HG02798 (cell line): ENCODE results near the gene PTPN1.
"Not testable (repeated sequence)": the region's sequence is repeated elsewhere in the genome, so short reads cannot be mapped to it uniquely, and the experiment has no call there.

Experiments
- ATAC-seq: cut with Tn5 transposase; IDR thresholded peaks from one replicate; pipeline ENCODE4 v1.9.1; 2021; ENCODE audit warnings: mild to moderate bottlenecking; ENCODE audit not compliant: unreplicated experiment, poor library complexity

PTPN1 gene

GRCh38 chr20:50550531-50550930, 40.3 kb downstream of the PTPN1 start:
- no peak for ATAC-seq

- ATAC-seq: no peak
Measured at GRCh38 chr20:50551288-50551687, 41.1 kb downstream of the PTPN1 start.

DNA sequence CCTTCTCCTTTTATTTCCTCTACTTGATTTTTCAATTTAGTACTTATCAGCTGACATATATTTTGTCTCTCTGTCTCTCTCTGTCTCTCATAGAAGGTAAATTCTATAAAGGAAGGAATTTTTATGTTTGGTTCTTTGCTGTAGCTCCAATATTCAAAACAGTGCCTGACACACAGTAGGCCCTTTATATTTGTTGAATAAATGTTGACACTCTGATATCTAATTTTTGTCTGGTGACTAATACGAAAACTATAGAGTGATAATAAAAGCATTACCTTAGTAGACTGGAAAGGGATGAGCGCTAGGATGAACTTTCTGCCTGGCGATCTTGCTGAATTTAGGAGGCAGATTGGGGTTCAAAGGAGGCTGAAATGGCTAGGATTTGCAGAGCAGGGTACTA, 42.8 kb downstream of the PTPN1 start:
- ATAC-seq: no peak

DNA sequence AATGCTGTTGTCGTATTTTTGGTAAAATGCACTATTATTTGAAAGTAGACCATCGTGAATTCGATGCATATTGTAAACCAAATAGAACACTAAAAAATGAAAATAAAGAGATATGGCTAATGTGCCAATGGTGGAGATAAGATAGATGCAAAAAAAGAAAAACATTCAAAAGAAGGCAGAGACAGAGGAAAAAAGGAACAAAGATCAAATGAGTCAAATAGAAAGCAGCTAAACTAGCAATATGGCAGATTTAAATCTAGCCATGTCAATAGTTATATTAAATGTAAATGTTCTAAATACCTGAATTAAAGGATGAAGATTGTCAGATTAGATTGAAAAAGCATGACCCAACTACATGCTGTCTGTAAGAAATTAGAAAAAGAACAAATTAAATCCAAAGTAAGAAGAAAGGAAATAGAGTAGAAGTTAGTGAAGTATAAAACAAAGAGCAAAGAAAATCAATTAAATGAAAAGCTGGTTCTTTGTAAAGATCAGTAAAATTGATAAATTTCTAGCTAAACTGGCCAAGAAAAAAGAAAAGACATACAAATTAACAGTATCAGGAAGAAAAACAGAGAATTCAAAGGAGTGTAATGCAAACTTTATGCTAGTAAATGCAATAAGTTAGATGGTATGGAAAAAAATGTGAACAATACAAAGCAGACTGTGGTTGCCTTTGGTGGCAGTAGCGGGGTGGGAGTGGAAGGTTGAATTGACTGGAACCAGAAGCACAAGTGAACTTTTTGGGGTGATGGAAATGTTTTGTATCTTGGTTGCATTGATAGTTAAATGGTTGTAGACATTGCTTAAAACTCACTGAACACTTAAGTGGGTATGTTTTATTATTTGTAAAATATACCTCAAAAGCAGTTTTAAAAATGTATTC, 44.8 kb downstream of the PTPN1 start:
- ATAC-seq: no peak

DNA sequence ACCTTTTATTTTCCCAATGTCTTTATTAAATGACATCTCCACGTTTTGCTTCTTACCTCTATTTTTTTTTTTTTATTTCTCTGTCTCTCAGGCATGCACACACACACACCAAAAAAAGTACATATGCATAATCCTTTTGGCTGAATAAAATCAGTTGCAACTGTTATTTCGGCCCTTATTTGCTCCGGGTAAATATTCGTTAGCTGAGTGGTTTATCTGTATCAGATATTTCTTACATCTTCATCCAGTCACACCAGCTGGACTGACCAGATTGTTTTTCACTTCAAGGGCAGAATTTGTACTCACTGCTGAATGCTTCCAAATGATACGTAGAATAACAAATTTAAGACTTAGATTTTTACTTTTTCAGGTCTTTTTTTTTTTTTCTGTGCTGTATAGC, 45.5 kb downstream of the PTPN1 start:
- ATAC-seq: no peak

- ATAC-seq: no peak
Measured at GRCh38 chr20:50557549-50558134, 47.5 kb downstream of the PTPN1 start.

DNA sequence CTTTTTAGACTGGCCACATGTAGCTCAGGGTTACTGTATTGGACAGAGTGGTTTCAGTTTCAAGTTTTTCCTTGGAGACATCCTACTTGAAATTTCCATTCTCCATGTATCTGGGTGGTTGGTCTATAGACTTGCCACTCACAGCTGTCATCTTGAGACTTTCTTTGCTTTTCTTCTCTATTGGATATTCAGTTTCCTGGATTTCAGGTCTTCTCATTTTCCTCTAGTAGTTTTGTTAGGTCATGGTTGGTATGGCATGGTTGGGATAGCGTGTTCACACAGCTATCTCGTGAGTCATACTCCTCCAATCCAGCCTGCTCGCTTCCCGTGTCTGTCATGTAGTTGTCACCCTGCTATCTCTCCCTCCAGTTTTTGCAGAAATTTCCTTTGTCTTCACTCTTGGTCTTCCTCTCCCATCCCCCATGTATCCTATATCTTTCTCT, 48.3 kb downstream of the PTPN1 start:
- no peak for ATAC-seq

DNA sequence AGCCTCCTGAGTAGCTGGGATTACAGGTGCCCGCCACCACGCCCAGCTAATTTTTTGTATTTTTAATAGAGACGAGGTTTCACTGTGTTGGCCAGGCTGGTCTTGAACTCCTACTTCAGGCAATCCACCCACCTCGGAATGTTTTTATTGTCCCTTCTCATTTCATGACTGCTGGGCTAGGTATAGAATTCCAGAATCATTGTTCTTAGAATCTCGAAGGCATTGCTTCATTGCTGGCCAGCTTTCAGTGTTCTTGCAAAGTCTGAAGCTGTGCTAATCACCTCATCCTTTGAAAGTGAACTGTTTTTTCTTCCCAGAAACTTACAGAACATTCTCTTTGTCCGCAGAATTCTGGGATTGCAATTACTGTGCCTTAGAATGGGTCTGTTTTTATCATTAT, 49.0 kb downstream of the PTPN1 start:
- no peak for ATAC-seq

DNA sequence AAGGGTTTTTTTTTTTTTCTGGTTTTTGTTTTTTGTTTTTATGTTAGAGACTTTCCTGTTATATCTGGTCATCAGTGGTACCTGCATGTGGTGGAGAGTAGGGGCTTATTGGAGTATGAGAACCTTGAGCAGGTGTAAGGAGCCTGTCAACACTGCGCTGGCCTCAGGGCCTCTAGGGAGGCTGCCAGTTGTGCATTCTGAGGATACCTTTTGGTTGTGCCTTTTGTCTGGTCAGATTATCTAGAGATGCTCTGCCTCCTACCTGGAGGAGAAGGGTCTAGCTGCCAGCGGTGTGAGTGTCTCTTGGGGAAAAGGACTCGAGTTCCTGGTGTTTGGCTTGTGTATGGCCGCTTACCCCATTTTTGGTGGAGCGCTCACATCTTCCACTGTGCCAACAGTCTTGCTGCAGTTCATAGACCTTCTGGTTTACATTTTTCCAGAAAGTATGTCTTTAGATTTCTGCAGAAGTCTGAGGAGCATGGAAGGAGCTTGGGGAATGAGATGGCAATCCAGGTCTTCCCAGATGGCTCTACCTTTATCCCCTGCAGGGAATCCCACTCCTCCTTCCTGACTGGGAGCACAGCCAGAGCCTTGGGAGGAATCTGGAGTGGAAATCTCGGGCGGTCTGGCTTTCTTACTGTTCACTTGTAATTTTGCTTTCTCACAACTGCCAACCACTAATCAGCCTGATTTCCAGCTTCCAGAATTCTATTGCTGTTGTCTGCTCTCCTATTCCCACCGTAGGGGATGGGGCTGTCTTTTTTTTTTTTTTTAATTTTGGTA, 49.9 kb downstream of the PTPN1 start:
- ATAC-seq: no peak

- no peak for ATAC-seq
Measured at GRCh38 chr20:50560867-50561266, 50.7 kb downstream of the PTPN1 start.

DNA sequence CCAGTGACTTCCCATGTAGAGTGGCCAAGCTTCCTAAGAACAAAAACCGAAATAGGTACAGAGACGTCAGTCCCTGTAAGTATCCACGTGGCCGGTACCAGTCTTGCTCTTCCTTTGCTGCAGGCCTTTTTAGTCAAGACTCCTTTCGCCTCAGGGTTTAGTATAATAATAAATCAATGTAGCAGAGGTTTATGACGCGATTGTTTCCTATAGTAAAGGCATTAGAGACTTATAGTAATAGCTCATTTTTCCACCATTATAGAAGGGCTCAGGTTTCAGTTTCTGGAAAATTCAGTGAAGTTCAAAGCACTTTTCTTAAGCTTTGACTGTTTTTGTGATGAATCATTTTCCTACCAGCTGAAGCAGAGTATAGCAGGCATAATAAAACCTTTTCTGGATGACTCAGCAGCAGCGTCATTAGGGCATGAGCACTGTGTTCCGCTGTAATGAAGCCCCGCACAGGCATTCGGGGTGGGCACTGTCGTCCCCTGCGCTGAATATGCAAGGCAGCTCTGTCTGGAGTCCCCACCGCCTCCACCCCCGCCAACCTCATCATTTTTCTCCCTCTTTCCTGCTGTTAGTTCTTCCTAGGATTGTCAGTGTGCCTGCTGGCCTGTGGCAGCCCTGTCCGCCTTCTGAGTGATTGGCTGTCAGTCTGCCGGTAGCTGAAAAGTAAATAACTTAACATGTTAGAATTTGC, 51.3 kb downstream of the PTPN1 start:
- no peak for ATAC-seq

GRCh38 chr20:50562262-50562701, 52.1 kb downstream of the PTPN1 start:
- no peak for ATAC-seq

DNA sequence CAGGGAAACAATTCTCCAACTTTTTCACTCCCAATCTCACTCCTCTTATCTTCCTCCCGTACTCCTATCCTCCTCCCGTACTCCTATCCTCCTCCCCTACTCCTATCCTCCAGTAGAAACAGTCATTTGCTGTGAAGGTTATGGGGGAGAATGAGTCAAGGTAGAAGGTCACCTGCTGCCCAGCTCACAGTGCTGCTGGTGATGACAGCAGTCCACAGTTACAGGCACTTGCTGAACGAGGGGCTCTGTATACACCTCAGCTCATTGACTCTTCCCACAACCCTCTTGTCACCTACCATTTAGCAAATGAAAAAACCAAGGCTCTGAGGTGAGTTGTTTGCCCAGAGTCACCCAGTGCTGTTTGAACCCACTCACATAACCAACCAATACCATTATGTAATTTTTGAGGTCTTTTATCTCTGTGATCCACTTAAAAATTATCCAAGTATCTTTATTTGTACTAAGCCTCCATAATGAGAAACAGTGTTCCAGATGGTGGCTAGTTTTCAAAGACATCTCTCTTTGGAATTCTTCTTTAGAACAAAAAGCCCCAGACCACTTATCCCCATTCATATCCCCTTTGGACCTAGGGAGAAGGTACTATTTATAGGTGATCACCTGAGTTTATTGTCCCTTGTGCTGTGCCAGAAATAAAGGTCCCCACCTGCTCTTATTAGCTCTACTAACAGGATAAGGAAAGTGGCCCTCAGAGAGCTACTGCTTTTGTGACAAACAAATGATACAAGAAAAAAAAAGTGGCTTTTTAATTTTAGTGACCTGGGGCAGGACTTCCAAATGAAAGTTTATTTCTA, 53.2 kb downstream of the PTPN1 start:
- ATAC-seq: no peak

DNA sequence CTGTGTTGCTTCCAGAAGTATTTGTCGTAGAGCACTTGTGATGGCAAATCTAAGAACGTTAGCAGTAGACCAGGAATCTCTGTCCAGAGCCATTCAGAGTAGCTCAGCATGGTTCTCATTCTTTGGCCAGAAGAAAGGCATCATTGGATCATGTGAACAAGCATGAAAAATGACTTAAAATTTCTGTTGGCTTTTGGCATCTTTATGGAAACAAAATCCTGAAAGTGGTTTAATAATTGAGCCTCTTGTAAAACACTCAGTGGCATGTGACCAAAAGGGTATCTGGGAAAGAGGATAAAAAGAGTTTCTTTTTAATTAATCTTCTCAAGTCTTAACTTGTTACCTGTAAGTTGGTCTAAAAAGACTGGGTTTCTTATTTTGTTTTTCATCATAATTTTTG, 55.2 kb downstream of the PTPN1 start:
- no peak for ATAC-seq

GRCh38 chr20:50565871-50566270, 55.7 kb downstream of the PTPN1 start:
- ATAC-seq: no peak

GRCh38 chr20:50567860-50568548, 57.8 kb downstream of the PTPN1 start:
- ATAC-seq: no peak

DNA sequence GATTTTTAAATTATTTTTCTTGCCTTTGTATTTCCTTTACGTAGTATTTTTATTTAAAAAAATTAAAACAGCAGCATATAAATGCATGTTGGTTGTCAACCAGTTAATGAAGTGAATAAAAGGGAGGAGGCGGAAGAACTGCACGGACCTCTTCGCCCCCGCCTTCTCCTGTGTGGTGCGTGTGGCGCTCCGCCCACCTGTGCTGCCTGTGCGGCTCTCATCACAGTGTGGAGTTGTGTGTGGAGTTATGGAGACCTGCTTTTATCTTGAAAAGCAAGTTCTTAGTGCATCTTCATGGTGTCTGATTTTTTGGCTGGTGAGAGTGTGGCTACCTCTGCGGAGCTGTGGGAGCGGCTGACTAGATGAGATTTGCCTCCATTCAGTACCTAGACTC, 58.4 kb downstream of the PTPN1 start:
- no peak for ATAC-seq

GRCh38 chr20:50569487-50569863, 59.3 kb downstream of the PTPN1 start:
- not testable (repeated sequence) for ATAC-seq
